Measurements from ENCODE around the gene COX7A2.
A peak's percentile ranks its signal among the peaks of the same experiment; 100 is the strongest.

COX7A2 gene

GRCh38 chr6:75211920-75212590 is 31.5 kb downstream of the COX7A2 start:
- TF ChIP-seq, protein P1, sequence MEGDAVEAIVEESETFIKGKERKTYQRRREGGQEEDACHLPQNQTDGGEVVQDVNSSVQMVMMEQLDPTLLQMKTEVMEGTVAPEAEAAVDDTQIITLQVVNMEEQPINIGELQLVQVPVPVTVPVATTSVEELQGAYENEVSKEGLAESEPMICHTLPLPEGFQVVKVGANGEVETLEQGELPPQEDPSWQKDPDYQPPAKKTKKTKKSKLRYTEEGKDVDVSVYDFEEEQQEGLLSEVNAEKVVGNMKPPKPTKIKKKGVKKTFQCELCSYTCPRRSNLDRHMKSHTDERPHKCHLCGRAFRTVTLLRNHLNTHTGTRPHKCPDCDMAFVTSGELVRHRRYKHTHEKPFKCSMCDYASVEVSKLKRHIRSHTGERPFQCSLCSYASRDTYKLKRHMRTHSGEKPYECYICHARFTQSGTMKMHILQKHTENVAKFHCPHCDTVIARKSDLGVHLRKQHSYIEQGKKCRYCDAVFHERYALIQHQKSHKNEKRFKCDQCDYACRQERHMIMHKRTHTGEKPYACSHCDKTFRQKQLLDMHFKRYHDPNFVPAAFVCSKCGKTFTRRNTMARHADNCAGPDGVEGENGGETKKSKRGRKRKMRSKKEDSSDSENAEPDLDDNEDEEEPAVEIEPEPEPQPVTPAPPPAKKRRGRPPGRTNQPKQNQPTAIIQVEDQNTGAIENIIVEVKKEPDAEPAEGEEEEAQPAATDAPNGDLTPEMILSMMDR (IDR thresholded peaks at IDR 0.05): no peak
- Histone ChIP-seq H3K4me3 (no peak overlapping the region), H3K4me1 (peaks cover 0 to 19% (median 4%) of the 10 kb centered on the region in 4 donors), H3K9me3 (no peaks in the 10 kb centered on the region), H3K36me3 (no peaks in the 10 kb centered on the region), H3K27me3 (no peaks in the 10 kb centered on the region), H3K27ac (no peak overlapping the region)
- intact Hi-C loops (cut with DNase I; ENCODE audit: low total_unique reads): loop anchor here (5.0 to 10.0 kb wide), 3 partner anchors 1120 to 1470 kb away; no protein-coding TSS in a partner anchor
- no peak for DNase-seq

- peak in 1 of 2 donors; percentile 57 for DNase-seq
- intact Hi-C loops (cut with DNase I; ENCODE audit: low total_unique reads): loop anchor here (5.0 to 10.0 kb wide), 3 partner anchors 1119 to 1469 kb away; no protein-coding TSS in a partner anchor
- H3K36me3 ChIP-seq: no peaks in the 10 kb centered on the region
- H3K27me3 ChIP-seq: no peaks in the 10 kb centered on the region
- peaks cover 0 to 17% (median 4%) of the 10 kb centered on the region in 4 donors for H3K4me1 ChIP-seq
- H3K27ac ChIP-seq: no peak overlapping the region
- TF ChIP-seq, protein P1 (IDR thresholded peaks at IDR 0.05): peak; percentile 71 to 74
- H3K9me3 ChIP-seq: no peaks in the 10 kb centered on the region
- H3K4me3 ChIP-seq: no peak overlapping the region
These were observed 32.5 kb downstream of the COX7A2 start for GRCh38 chr6:75210885-75211739.

DNA sequence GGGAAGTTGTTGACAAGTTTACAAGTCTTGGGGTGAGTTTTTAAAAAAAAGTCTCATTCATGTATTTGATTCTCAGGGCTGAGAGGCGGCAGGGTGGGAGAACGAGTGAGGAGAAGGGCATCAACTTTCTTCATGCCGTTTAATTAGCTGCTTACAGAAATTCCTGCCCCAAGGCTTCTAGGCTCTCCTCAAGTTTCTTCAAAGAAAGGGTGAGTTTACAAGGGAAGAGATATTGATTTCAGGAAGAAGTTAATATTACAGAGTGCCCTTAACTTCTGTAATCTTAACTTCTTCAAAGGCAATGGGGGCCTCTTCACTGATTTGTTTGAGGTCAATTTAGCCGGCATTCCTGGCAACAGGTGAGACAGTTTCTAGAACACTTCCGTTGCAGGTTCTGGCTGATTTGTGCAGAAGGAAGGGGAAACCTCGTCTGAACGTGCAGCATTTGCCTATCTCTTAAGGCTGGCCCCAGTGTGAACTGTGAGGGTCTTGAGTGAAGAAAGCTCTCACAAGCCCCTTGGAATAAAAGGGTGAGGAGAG is 34.3 kb downstream of the COX7A2 start:
- no peak for DNase-seq
- no peak overlapping the region for H3K27ac ChIP-seq

DNA sequence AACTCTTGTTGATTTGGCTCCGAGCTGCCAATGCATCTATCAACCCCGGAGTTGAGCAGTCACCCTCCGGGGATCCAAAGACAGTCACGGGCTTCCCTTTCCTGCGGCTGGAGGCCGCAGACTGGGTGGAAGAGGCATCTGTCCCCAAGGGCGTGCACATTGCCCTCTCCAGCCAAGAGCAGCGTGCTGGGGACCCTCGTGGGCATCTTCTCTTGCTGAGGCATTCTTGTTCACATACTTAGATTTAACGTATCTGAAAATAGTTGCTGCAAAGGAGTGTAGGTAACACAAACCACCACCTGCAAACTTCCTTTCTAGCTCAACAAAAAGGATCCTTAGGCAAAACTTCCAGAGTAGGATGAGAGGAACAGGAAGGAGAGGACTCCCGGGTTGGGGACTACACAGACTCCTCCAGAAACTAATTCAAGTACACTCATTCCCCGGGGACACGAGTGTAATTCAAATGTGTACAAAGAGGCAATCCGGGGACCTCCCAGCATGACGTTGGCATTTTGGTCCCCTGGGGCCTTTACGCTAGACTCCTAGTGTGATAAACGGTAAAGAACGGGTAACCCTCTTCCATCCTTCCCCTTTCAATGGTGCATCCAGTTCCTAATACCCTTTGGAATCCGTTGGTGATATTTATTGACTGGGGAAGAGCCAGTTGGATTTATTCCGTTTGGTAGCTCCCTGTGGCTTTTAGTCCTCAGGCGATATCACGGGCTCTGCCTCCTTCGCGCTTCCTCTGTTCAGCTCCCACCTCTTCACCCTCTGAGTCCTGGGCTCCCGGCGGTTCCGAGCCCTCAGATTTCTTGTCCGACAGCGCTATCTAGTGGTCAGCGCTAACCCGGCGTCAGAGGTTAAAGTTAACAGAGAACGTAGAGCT is 35.1 kb downstream of the COX7A2 start:
- H3K4me1 ChIP-seq: peaks cover 0 to 30% (median 8%) of the 10 kb centered on the region in 4 donors
- H3K4me3 ChIP-seq: peak overlapping the region; percentile 38 to 39
- intact Hi-C loops (cut with DNase I; ENCODE audit: low total_unique reads): loop anchor here (2.0 to 10.0 kb wide), 5 partner anchors 106 to 1354 kb away; no protein-coding TSS in a partner anchor

More for the DNA sequence above, 34.3 kb downstream of the COX7A2 start:
- Histone ChIP-seq H3K36me3 (no peaks in the 10 kb centered on the region), H3K4me3 (no peak overlapping the region), H3K9me3 (no peaks in the 10 kb centered on the region), H3K4me1 (peaks cover 0 to 24% (median 8%) of the 10 kb centered on the region in 4 donors), H3K27me3 (no peaks in the 10 kb centered on the region)
- intact Hi-C loops (cut with DNase I; ENCODE audit: low total_unique reads): loop anchor here (2.0 to 10.0 kb wide), 5 partner anchors 107 to 1354 kb away; no protein-coding TSS in a partner anchor
- TF ChIP-seq, protein P1 (IDR thresholded peaks at IDR 0.05): no peak

More for the DNA sequence above, 35.1 kb downstream of the COX7A2 start:
- Histone ChIP-seq H3K36me3 (no peaks in the 10 kb centered on the region), H3K9me3 (no peaks in the 10 kb centered on the region), H3K27ac (peak overlapping the region; percentile 53 to 68), H3K27me3 (no peaks in the 10 kb centered on the region)
- TF ChIP-seq, protein P1 (IDR thresholded peaks at IDR 0.05): peak; percentile 85 to 93
- peak; percentile 92 for DNase-seq
